Skeletal muscle satellite cell (primary cell): ENCODE data around the gene TMEM44.

ENCODE experiments used
- H3K27me3 ChIP-seq: 2 replicates; pipeline ENCODE4 v1.7.0; 2013; ENCODE audit warnings: low read length; ENCODE audit not compliant: control insufficient read depth, insufficient read depth
- H3K36me3 ChIP-seq: 2 replicates; pipeline ENCODE4 v1.7.0; 2013; ENCODE audit warnings: mild to moderate bottlenecking, control low read depth, low read length; ENCODE audit not compliant: insufficient read depth
- H3K4me1 ChIP-seq: 2 replicates; pipeline ENCODE4 v1.7.0; 2013; ENCODE audit warnings: low read length; ENCODE audit not compliant: control insufficient read depth, insufficient read depth
- H3K4me2 ChIP-seq: 2 replicates; pipeline ENCODE4 v1.7.0; 2013; ENCODE audit warnings: mild to moderate bottlenecking, low read length
- H3K4me3 ChIP-seq: 2 replicates; pipeline ENCODE4 v1.7.0; 2013; ENCODE audit warnings: low read length
- H3K9ac ChIP-seq: 2 replicates; pipeline ENCODE4 v1.7.0; 2013; ENCODE audit warnings: mild to moderate bottlenecking, low read depth, low read length, moderate library complexity
- H3K9me3 ChIP-seq: replicated peaks from 2 replicates; pipeline ENCODE4 v1.7.0; 2013; ENCODE audit warnings: mild to moderate bottlenecking, control low read depth, low read length

TMEM44 gene

DNA sequence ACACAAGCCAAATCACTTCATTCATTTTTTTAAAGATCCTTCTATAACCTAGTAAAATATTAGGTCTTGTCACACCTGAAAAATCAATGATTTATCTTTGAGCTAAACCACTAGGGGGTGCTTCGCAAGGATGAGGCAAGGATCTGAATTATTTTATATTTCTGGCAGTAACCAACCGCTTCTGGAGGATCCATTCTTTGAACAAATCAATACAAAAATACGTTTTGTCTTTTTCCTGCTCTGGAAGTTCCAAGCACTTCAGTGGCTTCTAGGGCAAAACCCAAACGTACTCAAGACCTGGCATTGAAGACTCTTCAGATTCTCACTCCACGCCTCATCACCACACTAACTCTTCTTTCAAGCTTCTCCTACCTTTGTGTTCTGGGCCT, 38.3 kb upstream of the TMEM44 start:
- Histone ChIP-seq H3K9me3 (no peaks in the 10 kb centered on the region), H3K4me2 (peak overlapping the region; percentile 73), H3K4me3 (peak overlapping the region; percentile 78), H3K27me3 (peaks cover 15% of the 10 kb centered on the region), H3K36me3 (peaks cover 14% of the 10 kb centered on the region), H3K4me1 (peaks cover 21% of the 10 kb centered on the region), H3K9ac (peak overlapping the region; percentile 96)

DNA sequence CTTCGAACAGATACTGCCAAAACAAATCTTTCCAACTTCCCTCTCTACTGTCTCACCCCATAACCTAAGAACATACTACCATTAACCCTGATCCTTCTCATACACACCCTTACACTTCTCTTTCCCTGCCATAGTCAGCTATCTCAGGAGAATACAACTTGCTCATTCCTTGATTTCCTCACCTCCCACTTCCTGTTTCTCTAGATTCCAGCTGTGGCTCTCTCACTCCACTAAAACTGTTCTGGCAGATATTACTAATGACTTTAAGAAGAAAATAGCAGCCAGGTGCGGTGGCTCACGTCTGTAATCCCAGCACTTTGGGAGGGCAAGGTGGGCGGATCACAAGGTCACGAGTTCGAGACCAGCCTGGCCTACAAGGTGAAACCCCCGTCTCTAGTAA, 34.1 kb upstream of the TMEM44 start:
- Histone ChIP-seq H3K9ac (no peak overlapping the region), H3K4me1 (peaks cover 10% of the 10 kb centered on the region), H3K36me3 (peaks cover 36% of the 10 kb centered on the region), H3K4me3 (no peak overlapping the region), H3K9me3 (no peaks in the 10 kb centered on the region), H3K27me3 (no peaks in the 10 kb centered on the region), H3K4me2 (no peak overlapping the region)

DNA sequence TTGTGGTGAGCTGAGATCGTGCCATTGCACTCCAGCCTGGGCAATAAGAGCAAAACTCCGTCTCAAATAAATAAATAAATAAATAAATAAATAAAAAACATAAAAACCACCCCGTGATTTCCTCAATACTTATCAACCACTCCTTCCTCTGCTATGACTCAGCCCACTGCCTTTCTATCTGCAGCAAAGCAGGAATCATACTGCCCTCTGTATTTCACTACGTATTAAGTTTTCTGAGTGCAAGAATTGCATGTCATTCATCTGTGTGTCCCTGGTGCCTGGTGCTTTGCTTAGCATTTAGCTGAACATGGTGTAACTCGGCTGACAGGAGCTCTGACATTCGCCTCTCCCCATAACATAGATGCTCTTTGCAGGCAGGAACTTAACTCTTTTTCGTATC, 31.6 kb upstream of the TMEM44 start:
- H3K4me3 ChIP-seq, result no peak overlapping the region
- H3K9me3 ChIP-seq, result no peaks in the 10 kb centered on the region
- H3K36me3 ChIP-seq, result peaks cover 51% of the 10 kb centered on the region
- no peaks in the 10 kb centered on the region for H3K4me1 ChIP-seq
- no peak overlapping the region for H3K4me2 ChIP-seq
- no peaks in the 10 kb centered on the region for H3K27me3 ChIP-seq
- H3K9ac ChIP-seq, result no peak overlapping the region

- Histone ChIP-seq H3K4me2 (no peak overlapping the region), H3K36me3 (peaks cover 60% of the 10 kb centered on the region), H3K9ac (no peak overlapping the region), H3K9me3 (no peaks in the 10 kb centered on the region), H3K27me3 (no peaks in the 10 kb centered on the region), H3K4me1 (no peaks in the 10 kb centered on the region), H3K4me3 (no peak overlapping the region)
Measured at GRCh38 chr3:194661946-194662345, 28.7 kb upstream of the TMEM44 start.

DNA sequence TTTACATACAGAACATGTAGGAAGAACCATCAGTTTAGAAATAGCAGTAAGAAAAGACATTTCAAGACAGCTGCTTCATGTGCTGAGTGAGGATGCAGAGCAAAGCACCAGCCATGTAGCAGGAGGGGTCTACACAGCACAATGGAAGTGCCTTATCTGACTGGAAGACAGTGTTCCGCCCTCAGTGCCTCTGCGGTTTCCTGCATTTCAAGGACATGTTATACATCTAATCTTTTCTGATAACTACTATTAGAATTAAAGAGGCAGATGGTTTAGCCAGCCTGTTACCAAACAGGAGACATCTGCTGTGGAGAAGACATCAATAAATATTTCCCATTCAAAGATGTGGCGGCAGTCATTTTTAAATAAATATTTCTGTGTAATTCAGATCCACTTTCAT, 28.2 kb upstream of the TMEM44 start:
- Histone ChIP-seq H3K4me2 (no peak overlapping the region), H3K4me3 (no peak overlapping the region), H3K27me3 (no peaks in the 10 kb centered on the region), H3K9me3 (no peaks in the 10 kb centered on the region), H3K9ac (no peak overlapping the region), H3K36me3 (peaks cover 61% of the 10 kb centered on the region), H3K4me1 (no peaks in the 10 kb centered on the region)

GRCh38 chr3:194659778-194660177, 26.6 kb upstream of the TMEM44 start:
- H3K9me3 ChIP-seq, result no peaks in the 10 kb centered on the region
- no peaks in the 10 kb centered on the region for H3K27me3 ChIP-seq
- H3K36me3 ChIP-seq, result peaks cover 52% of the 10 kb centered on the region
- no peak overlapping the region for H3K9ac ChIP-seq
- H3K4me1 ChIP-seq, result no peaks in the 10 kb centered on the region
- no peak overlapping the region for H3K4me2 ChIP-seq
- no peak overlapping the region for H3K4me3 ChIP-seq

- Histone ChIP-seq H3K4me2 (no peak overlapping the region), H3K4me1 (no peaks in the 10 kb centered on the region), H3K9ac (no peak overlapping the region), H3K4me3 (no peak overlapping the region), H3K9me3 (no peaks in the 10 kb centered on the region), H3K27me3 (no peaks in the 10 kb centered on the region), H3K36me3 (peaks cover 62% of the 10 kb centered on the region)
Measured at GRCh38 chr3:194658477-194659242, 25.4 kb upstream of the TMEM44 start.

DNA sequence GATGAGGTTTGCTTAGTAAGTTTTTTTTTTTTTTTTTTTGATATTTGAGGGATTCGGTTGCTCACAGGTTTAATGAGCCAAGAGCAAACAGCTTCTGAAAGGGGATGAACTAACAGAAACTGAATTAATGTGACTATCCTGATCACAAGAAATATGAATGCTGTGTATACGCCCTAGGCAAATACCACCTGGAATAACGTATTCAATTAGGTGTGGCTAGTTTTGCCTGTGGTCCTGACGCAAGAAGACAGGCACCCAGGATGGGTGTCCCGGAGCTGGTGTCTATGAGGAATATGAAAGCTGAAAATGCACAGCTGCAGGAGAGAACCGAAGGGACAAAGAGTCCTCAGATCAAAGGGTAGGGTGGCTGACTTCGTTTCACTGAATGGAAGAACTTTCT, 24.2 kb upstream of the TMEM44 start:
- no peaks in the 10 kb centered on the region for H3K9me3 ChIP-seq
- H3K4me1 ChIP-seq, result no peaks in the 10 kb centered on the region
- peaks cover 65% of the 10 kb centered on the region for H3K36me3 ChIP-seq
- H3K4me3 ChIP-seq, result no peak overlapping the region
- H3K4me2 ChIP-seq, result no peak overlapping the region
- no peaks in the 10 kb centered on the region for H3K27me3 ChIP-seq
- H3K9ac ChIP-seq, result no peak overlapping the region

DNA sequence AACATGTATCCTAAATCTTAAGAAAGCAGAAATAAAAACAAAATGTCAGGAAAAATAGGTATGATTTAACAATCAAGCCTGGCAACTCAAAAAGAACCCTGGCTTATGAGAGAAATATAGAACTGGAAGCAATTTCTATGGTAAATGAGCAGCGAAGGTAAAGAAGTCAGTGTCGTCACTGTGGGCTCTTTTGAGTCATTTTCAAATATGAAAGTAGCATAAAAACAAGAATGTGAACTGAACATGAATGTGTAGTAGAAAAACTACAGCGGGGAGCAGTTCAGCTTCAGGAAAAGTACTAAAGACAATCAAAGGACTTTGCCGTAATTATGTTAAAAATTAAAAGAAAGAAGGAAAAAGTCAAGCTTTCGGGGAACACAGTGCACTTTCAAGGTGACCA, 21.2 kb upstream of the TMEM44 start:
- no peak overlapping the region for H3K9ac ChIP-seq
- peaks cover 70% of the 10 kb centered on the region for H3K36me3 ChIP-seq
- H3K4me1 ChIP-seq, result no peaks in the 10 kb centered on the region
- no peaks in the 10 kb centered on the region for H3K9me3 ChIP-seq
- H3K4me2 ChIP-seq, result no peak overlapping the region
- H3K4me3 ChIP-seq, result no peak overlapping the region
- H3K27me3 ChIP-seq, result no peaks in the 10 kb centered on the region

GRCh38 chr3:194647747-194648146, 14.5 kb upstream of the TMEM44 start:
- H3K4me3 ChIP-seq, result no peak overlapping the region
- H3K36me3 ChIP-seq, result peaks cover 66% of the 10 kb centered on the region
- no peaks in the 10 kb centered on the region for H3K9me3 ChIP-seq
- H3K4me2 ChIP-seq, result no peak overlapping the region
- no peak overlapping the region for H3K9ac ChIP-seq
- no peaks in the 10 kb centered on the region for H3K27me3 ChIP-seq
- H3K4me1 ChIP-seq, result no peaks in the 10 kb centered on the region

- Histone ChIP-seq H3K9ac (no peak overlapping the region), H3K36me3 (peaks cover 47% of the 10 kb centered on the region)
Measured at GRCh38 chr3:194642769-194643168, 9.6 kb upstream of the TMEM44 start.

GRCh38 chr3:194640829-194641228, 7.6 kb upstream of the TMEM44 start:
- Histone ChIP-seq H3K4me2 (peak overlapping the region; percentile 73), H3K4me1 (peaks cover 34% of the 10 kb centered on the region), H3K27me3 (no peaks in the 10 kb centered on the region), H3K36me3 (peaks cover 47% of the 10 kb centered on the region), H3K4me3 (no peak overlapping the region), H3K9ac (peak overlapping the region; percentile 47), H3K9me3 (no peaks in the 10 kb centered on the region)

More at GRCh38 chr3:194642769-194643168, 9.6 kb upstream of the TMEM44 start:
- Histone ChIP-seq H3K4me2 (no peak overlapping the region), H3K27me3 (no peaks in the 10 kb centered on the region), H3K4me3 (no peak overlapping the region), H3K9me3 (no peaks in the 10 kb centered on the region), H3K4me1 (peaks cover 26% of the 10 kb centered on the region)
